ENCODE data around the gene CD74. TPM values are rescaled to one million over a fixed set of nuclear protein-coding genes. Genes with fewer than 3 reads are reported as not detected.

CD74 gene
- total RNA-seq, 1 experiment from 2014 or later: 19.5 TPM

DNA sequence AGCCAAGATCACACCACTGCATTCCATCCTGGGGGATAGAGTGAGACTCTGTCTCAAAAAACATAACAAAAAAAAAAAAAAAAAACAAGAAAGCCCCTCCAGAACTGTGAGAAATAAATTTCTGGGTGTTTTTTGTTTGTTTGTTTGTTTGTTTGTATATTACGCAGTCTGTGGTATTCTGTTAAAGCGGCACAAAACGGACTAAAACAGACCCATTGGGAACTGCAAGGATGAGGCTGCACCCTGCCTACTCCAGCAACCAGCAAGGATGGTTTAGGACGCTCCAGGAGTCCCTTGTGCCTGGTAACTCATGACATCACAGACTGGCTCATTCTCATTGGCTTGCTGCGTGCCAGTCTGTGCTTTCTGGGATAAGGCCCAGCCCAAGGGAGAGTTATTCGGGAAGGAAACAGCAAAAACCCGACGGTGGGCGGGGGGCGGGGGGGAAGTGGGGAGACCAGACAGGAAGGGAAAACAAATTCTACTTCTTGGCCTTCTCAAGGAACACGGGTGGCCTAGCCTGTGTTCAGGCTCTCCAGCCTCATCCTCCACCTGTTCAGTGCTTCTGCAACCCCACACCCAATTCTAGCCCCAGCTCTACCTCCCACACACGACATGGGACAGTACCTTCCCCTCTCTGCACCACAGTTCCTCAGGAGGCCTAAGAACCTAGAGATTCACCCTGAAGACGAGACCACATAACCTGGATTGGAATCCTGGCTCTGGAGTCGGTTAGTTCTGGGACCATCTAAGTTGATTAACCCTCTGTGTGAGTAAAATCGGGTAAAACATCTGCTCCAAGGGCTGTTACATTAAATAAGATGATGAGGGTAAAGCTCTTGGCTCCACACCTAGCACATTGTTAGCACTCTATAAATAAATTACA is 2.8 kb downstream of the CD74 start:
- H3K18ac ChIP-seq (ENCODE audit: insufficient read length, low read depth, low read length): peak overlapping the region; percentile 69
- no peaks in the 10 kb centered on the region for H3K23me2 ChIP-seq (ENCODE audit: insufficient read length, low read depth, low read length, poor library complexity, severe bottlenecking)
- H2BK5ac ChIP-seq (ENCODE audit: insufficient read length, low read length): no peak overlapping the region
- no peak overlapping the region for H3K9ac ChIP-seq (ENCODE audit: extremely low read depth, insufficient read length, low read length)
- peak; percentile 94 for DNase-seq
- H2BK120ac ChIP-seq (ENCODE audit: low read depth, low read length, poor library complexity, severe bottlenecking): no peak overlapping the region
- H3K4ac ChIP-seq (ENCODE audit: low read depth, low read length): no peak overlapping the region
- no peak overlapping the region for H2AK5ac ChIP-seq (ENCODE audit: insufficient read length, low read length)
- H2BK15ac ChIP-seq (ENCODE audit: low read depth, low read length): no peak overlapping the region
- no peaks in the 10 kb centered on the region for H4K20me1 ChIP-seq (ENCODE audit: control insufficient read depth, insufficient read depth, insufficient read length)
- no peaks in the 10 kb centered on the region; the same call in 1 of the 2 replicates for H3K27me3 Mint-ChIP-seq (ENCODE audit: low read depth)
- peak overlapping the region; percentile 84 to 94 (median 91) for H3K27ac Mint-ChIP-seq
- H3K14ac ChIP-seq (ENCODE audit: insufficient read depth, low read length): no peak overlapping the region
- H3K4me1 Mint-ChIP-seq: peaks cover 40 to 49% of the 10 kb centered on the region in 2 experiments
- no peak overlapping the region for H2BK12ac ChIP-seq (ENCODE audit: insufficient read length, low read depth, low read length)
- H3K4me3 Mint-ChIP-seq: peak overlapping the region; percentile 23 to 60
- H3T11ph ChIP-seq (ENCODE audit: low read length): no peak overlapping the region
- H3K23ac ChIP-seq (ENCODE audit: insufficient read length, low read depth, low read length): no peak overlapping the region
- no peaks in the 10 kb centered on the region for H3K27me3 ChIP-seq (ENCODE audit: insufficient read depth, low read length)
- no peak overlapping the region for H4K8ac ChIP-seq (replicated peaks; ENCODE audit: insufficient read length, low read depth, low read length)
- no peak overlapping the region for H4K91ac ChIP-seq (ENCODE audit: insufficient read length, low read depth, low read length)
- H3K9me3 ChIP-seq (ENCODE audit: control insufficient read depth, low read depth, low read length): no peaks in the 10 kb centered on the region
- no peak overlapping the region for H2BK20ac ChIP-seq (ENCODE audit: low read depth, low read length, poor library complexity, severe bottlenecking)
- H4K5ac ChIP-seq (ENCODE audit: insufficient read length, low read depth, low read length): no peak overlapping the region
- H3K36me3 Mint-ChIP-seq (ENCODE audit: insufficient read depth in 1 of 3, low read depth in 3 of 3): no peaks in the 10 kb centered on the region
- peaks cover 4% of the 10 kb centered on the region; the same call in 1 of the 2 replicates for H3K4me1 ChIP-seq (ENCODE audit: insufficient read depth, low read length)
- H3K56ac ChIP-seq (ENCODE audit: insufficient read length, low read depth, low read length): no peak overlapping the region
- WGBS (ENCODE audit: extremely low coverage, insufficient read length, low lambda C conversion rate): no CpG with 5 or more reads among the region's 15 CpGs
- no peaks in the 10 kb centered on the region; a peak in 2 of 5 replicates for H3K9me3 Mint-ChIP-seq
- no peaks in the 10 kb centered on the region for H3K79me2 ChIP-seq (ENCODE audit: insufficient read depth, low read length)
- TF ChIP-seq, protein P1, sequence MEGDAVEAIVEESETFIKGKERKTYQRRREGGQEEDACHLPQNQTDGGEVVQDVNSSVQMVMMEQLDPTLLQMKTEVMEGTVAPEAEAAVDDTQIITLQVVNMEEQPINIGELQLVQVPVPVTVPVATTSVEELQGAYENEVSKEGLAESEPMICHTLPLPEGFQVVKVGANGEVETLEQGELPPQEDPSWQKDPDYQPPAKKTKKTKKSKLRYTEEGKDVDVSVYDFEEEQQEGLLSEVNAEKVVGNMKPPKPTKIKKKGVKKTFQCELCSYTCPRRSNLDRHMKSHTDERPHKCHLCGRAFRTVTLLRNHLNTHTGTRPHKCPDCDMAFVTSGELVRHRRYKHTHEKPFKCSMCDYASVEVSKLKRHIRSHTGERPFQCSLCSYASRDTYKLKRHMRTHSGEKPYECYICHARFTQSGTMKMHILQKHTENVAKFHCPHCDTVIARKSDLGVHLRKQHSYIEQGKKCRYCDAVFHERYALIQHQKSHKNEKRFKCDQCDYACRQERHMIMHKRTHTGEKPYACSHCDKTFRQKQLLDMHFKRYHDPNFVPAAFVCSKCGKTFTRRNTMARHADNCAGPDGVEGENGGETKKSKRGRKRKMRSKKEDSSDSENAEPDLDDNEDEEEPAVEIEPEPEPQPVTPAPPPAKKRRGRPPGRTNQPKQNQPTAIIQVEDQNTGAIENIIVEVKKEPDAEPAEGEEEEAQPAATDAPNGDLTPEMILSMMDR (conservative IDR thresholded peaks at IDR 0.05): no peak
- peak overlapping the region; percentile 60 for H3K4me2 ChIP-seq (ENCODE audit: insufficient read depth, insufficient read length, low read length)
- peak overlapping the region; percentile 19 for H2AFZ ChIP-seq (ENCODE audit: low read length)
- H3K27ac ChIP-seq (ENCODE audit: insufficient read length, low read depth, low read length): no peak overlapping the region
- no peaks in the 10 kb centered on the region for H3K79me1 ChIP-seq (ENCODE audit: insufficient read depth, low read depth, low read length, poor library complexity, severe bottlenecking)
